Superior temporal gyrus (tissue), 1 donor: ENCODE data around the gene NUCB1.
"Not testable (repeated sequence)": the region's sequence is repeated elsewhere in the genome, so short reads cannot be mapped to it uniquely, and the experiment has no call there.

Experiments used
- DNase-seq: peaks from one replicate; pipeline ENCODE4 v3.0.0-alpha.2; 2016; ENCODE audit errors: extremely low spot score

The NUCB1 gene

GRCh38 chr19:48899781-48900476 lies at the start of gene NUCB1:
TSS of gene NUCB1 (plus strand) at chr19:48900312. CDS start at chr19:48900797, 485 bp downstream.
- DNase-seq: peak; percentile 99

GRCh38 chr19:48852292-48852691 lies 47.8 kb upstream of the NUCB1 start:
- no peak for DNase-seq

GRCh38 chr19:48853483-48853882 lies 46.6 kb upstream of the NUCB1 start:
- DNase-seq: no peak

- DNase-seq: no peak
Observed at GRCh38 chr19:48854103-48854502, 46.0 kb upstream of the NUCB1 start.

- DNase-seq: no peak
Observed at GRCh38 chr19:48856921-48857320, 43.2 kb upstream of the NUCB1 start.

GRCh38 chr19:48858984-48859710 lies 41.0 kb upstream of the NUCB1 start:
- DNase-seq: no peak

GRCh38 chr19:48859711-48860572 lies 40.2 kb upstream of the NUCB1 start:
- DNase-seq: no peak

GRCh38 chr19:48861313-48861712 lies 38.8 kb upstream of the NUCB1 start:
- DNase-seq: no peak

GRCh38 chr19:48862827-48863226 lies 37.3 kb upstream of the NUCB1 start:
- DNase-seq: no peak

- DNase-seq: no peak
Observed at GRCh38 chr19:48866692-48867091, 33.4 kb upstream of the NUCB1 start.

- no peak for DNase-seq
Observed at GRCh38 chr19:48867123-48867745, 32.9 kb upstream of the NUCB1 start.

GRCh38 chr19:48867746-48868113 lies 32.4 kb upstream of the NUCB1 start:
- DNase-seq: no peak

- DNase-seq: no peak
Observed at GRCh38 chr19:48868114-48868886, 31.8 kb upstream of the NUCB1 start, which contains the start of gene PLEKHA4. TSS of gene PLEKHA4 (minus strand) at chr19:48868617. CDS start at chr19:48867620, 997 bp downstream.

GRCh38 chr19:48870048-48870447 lies 30.1 kb upstream of the NUCB1 start:
- DNase-seq: no peak

GRCh38 chr19:48871471-48872181 lies 28.5 kb upstream of the NUCB1 start:
- DNase-seq: not testable (repeated sequence)

- DNase-seq: peak; percentile 99
Observed at GRCh38 chr19:48872182-48872883, 27.8 kb upstream of the NUCB1 start, which contains the start of gene PPP1R15A. TSS of gene PPP1R15A (plus strand) at chr19:48872421. CDS start at chr19:48873234, 813 bp downstream.

- DNase-seq: peak; percentile 76
Observed at GRCh38 chr19:48872884-48873475, 27.1 kb upstream of the NUCB1 start.

GRCh38 chr19:48873476-48874302 lies 26.4 kb upstream of the NUCB1 start:
- no peak for DNase-seq
